Activated CD4-positive, alpha-beta T cell treated with anti-CD3 and anti-CD28 coated beads, Interleukin-2, amount 50 U/mL, for 4 hours (primary cell): ENCODE measurements around the gene CYP20A1.
"Not testable (repeated sequence)": the region's sequence is repeated elsewhere in the genome, so short reads cannot be mapped to it uniquely, and the experiment has no call there.

Experiments used
- DNase-seq, 2 experiments: peaks; one replicate each; pipeline ENCODE4 v3.0.0-alpha.2; 2020

CYP20A1 gene, protein sequence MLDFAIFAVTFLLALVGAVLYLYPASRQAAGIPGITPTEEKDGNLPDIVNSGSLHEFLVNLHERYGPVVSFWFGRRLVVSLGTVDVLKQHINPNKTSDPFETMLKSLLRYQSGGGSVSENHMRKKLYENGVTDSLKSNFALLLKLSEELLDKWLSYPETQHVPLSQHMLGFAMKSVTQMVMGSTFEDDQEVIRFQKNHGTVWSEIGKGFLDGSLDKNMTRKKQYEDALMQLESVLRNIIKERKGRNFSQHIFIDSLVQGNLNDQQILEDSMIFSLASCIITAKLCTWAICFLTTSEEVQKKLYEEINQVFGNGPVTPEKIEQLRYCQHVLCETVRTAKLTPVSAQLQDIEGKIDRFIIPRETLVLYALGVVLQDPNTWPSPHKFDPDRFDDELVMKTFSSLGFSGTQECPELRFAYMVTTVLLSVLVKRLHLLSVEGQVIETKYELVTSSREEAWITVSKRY

DNA sequence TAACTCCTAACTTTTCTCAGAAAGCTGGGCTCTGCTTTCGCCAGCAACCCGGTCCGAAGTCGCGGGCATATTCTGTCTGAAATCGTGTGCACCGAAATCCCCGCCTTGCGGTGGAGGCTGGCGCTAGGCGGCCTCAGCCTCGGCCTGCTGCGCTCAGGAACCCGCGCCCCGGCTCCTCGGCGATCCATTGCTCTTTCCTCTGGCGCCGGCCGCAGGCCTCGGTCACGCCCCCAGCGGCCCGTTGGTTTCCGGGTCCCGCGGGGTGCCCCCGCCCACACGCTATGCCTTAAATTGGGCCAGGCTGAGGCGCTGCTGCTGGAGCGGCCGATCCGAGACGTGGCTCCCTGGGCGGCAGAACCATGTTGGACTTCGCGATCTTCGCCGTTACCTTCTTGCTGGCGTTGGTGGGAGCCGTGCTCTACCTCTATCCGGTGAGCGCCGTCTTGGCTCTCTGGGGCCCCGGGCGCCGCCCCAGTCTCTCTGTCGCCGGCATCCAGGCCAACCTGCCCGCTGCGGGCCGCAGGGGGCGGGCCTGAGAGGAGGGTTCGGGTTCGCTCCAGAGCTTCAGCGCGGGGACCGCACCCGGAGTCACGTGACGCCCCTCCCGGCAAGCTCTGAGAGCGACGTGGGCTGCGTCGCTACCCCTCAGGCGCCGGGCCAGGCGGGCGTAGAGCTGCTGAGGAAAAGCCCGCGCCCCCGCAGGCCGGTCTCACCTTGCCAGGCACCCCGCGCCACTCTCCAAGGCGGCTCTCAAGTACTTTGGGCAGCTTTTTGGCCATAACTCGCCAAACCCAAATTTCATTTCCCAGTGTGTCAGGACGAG, at the start of gene CYP20A1:
Gene CYP20A1 (plus strand): TSS at position 315 of the 823 bp plus-strand sequence. CDS start 45 bp downstream, at position 360.
- peak; percentile 96 to 97 for DNase-seq

DNA sequence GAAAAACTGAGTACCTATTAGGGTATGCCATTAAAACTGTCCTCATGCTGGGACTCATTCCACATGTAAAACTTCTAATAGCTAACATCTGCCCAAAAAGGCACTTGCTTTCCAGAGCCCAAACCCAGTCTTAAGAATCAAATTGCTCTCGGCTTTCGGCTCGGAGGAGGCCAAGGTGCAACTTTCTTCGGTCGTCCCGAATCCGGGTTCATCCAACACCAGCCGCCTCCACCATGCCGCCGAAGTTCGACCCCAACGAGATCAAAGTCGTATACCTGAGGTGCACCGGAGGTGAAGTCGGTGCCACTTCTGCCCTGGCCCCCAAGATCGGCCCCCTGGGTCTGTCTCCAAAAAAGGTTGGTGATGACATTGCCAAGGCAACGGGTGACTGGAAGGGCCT, 48.3 kb upstream of the CYP20A1 start:
- DNase-seq: not testable (repeated sequence)

DNA sequence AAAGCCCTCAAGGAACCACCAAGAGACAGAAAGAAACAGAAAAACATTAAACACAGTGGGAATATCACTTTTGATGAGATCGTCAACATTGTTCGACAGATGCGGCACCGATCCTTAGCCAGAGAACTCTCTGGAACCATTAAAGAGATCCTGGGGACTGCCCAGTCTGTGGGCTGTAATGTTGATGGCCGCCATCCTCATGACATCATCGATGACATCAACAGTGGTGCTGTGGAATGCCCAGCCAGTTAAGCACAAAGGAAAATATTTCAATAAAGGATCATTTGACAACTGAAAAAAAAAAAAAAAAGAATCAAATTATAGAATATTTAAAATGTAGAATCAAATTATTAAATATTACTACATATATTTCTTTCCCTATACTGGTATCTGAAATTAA, 47.8 kb upstream of the CYP20A1 start:
- DNase-seq: not testable (repeated sequence)

DNA sequence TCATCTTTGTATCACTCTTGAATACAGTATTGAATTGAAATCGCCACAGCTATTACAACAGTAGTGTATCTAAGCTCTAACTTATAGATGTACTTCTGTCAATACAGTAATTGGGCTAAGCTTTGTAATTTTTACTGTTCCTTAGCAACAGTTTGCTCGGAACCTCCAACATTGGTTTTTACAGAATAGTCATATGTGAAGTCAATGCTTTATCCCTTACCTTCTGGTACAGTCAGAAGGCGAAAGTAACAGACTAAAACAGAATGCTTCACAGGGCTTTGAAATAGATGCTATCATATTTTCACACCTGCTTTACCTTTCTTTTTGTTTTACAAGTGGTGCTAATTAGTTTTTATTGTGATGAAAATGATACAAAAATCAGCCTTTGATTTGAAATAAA, 46.9 kb upstream of the CYP20A1 start:
- DNase-seq: no peak

DNA sequence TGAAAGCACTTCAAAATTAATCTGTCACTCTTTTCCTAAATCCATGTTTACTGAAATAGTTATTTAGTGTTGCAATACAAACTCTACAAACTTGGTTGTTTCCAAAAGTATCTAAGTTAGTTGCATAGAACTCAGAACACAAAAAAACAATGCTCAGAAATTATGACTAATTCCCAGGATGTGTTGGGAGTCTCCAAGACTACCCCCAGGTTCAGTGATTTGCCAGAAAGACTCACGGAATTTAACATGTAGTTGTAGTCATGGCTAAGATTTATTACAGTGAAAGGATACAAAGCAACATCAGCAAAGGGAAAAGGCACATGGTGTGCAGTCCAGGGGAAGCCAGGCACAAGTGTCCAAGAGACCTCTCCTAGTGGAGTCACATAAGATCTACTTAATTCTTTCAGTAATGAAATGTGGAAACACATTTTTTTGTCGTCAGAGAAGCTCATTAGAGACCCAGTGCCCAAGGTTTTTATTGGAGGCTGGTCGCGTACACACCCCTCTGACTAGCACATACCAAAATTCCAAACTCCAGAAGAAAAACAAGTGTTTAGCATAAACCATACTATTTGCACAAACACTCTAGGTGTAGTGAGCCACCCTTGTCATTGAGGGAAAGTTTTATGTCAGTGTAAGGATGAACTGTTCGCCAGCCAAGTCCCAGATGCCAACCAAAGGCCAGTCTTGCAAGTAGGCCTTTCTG, 43.3 kb upstream of the CYP20A1 start:
- DNase-seq: no peak

DNA sequence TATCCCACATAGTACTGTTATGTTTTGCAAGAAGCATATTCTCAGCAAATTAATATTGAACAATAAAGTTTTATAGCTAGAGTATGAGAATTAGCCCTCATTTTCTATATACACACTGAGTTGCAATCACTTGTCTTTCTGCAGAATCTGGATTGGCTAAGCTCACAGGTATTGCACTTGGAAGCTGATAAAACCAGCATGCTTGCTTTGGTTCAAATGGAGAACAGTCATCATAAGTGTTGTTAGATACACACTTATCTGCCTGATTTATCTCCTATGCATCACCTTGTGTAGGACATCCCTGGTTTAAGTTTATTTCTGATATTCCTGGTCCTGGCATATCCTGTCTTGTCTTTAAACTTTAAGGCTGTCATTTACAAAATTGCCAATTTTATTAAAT, 38.0 kb upstream of the CYP20A1 start:
- DNase-seq: no peak

DNA sequence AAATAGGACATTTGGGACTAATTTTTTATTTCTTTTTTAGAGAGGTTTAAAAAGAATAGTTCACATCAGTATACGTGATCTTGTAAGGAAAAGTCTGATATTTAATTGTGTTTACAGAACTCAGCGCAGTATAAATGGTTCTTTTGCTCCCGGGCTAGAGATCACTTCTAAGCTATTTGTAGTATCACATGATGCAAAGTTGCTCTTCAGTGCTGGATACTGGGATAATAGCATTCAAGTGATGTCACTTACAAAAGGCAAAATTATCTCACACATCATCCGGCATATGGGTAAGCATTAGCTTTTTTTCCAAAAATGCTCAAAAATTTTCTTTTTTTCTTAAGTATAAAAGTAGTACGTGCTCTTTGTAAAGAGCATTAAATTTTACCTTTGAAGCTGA, 37.4 kb upstream of the CYP20A1 start:
- no peak for DNase-seq

DNA sequence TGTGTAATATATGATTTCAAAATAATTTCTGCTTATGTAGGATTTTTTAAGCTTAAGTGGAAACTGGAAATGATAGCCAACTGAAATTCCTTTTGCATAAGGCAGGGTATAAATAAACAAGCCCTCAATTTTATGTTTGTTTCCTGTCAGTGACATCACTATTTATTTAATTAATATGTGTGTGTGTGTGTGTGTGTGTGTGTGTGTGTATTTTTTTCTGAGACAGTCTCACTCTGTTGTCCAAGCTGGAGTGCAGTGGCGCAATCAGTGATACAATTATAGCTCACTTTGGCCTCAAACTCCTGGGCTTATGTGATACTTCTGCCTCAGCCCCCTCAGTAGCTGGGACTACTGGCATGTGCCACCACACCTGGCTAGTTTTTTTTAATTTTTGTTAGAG, 29.3 kb upstream of the CYP20A1 start:
- DNase-seq: no peak

DNA sequence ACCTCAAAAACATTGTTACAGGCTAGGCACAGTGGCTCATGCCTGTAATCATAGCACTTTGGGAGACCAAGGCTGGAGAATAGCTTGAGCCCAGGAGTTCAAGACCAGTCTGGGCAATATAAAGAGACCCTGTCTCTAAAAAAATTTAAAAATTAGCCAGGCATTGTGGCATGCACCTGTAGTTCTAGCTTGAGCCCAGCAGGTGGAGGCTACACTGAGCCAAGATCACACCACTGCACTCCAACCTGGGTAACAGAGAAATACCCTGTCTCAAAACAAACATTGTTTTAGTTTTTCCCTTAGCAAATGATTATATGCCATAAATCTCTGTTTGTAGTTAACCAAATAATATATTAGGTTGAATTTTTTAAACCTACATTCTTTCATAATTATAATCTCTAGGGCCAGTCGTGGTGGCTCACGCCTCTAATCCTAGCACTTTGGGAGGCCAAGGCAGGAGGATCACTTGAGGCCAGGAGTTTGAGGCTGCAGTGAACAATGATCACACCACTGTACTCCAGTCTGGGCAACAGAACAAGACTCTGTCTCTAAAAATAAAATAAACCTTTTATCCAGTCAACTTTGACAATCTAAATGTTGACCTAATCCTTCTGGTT, 13.3 kb upstream of the CYP20A1 start:
- peak; percentile 25 to 27 for DNase-seq

DNA sequence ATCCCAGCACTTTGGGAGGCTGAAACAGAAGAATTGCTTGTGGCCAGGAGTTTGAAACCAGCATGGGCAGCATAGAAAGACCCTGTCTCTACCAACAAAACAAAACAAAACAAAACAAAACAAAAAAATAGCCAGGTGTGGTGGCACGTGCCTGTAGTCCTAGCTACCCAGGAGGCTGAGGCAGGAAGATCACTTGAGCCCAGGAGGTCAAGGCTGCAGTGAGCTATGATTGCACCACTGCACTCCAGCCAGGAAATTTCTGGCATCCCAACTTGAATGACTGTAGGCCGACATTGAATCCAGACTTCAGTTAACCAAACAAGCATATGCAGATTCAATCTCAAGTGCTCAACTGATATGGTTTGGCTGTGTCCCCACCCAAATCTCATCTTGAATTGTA, 9.1 kb upstream of the CYP20A1 start:
- not testable (repeated sequence) for DNase-seq

DNA sequence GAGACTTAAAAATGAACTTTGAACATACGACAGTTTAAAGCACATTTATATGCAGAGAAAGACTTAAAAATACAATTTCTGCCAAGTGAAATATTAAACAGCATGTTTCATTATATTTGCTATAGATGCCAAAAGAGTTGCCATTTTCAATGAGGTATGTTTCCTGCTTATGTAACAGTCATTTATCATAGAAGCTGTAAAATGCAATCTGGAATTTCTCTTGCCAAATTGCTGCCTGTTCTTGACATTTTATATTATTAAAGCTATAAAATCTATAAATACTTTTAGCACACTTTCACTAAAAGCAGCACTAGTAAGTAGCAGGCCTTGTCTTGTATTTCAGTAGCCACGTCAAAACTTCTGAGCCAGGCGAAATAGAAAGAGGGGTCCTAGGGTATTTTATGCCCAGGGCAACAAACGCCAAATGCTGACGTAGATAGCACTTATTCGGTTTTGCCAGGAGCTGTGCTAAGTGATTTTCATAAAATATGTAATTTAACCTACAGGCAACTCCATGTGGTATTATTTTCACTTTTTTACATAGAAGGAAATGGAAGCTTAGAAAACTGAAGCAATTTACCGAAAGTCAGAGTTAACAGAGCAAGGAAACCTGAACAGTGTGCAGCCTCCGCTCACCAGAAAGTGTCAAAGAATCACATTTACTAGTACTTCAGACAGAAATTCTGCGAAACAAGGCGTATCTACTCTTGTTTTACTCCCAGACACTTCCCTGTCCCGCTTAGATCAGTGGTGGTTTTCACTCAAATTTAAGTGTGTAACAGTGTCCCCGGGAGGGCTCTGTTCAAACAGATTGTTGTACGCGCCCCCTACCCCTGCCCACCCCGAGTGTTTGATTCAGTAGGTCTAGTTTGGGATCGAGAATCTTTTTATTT, 1.2 kb upstream of the CYP20A1 start:
- DNase-seq: no peak

DNA sequence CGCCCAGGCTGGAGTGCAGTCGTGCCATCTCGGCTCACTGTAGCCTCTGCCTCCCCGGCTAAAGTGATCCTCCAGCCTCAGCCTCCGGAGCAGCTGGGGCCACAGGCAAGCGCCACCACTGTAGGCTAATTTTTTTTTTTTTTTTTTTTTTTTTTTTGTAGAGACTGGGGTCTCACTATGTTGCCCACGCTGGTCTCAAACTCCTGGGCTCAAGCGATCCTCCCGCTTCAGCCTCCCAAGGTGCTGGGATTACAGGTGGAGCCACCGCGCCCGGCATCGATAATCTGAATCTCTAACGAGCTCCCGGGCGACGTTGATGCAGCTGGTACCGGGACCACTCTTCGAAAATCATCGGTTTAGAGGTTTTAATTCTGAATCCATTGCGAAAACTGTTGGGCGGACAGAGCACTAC, 520 bp upstream of the CYP20A1 start:
- no peak for DNase-seq

DNA sequence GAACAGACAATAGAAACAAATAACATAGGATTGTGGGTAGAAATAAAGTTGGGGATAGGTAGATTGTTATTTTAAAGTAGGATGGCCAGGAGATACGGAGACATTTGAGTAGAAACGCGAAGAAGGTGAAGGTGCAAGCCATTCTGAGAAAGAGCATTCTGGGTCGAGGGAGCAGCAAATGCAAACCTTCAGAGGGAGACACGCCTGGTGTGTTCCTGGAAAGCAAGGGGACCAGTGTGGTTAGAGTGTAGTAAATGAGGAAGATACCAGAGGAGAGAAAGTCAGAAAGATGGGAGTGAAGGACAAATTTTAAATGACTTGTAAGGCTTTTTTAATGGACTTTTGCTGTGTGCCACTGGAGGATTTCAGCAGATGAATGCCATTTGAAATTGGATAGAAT, 1.7 kb downstream of the CYP20A1 start:
- no peak for DNase-seq

DNA sequence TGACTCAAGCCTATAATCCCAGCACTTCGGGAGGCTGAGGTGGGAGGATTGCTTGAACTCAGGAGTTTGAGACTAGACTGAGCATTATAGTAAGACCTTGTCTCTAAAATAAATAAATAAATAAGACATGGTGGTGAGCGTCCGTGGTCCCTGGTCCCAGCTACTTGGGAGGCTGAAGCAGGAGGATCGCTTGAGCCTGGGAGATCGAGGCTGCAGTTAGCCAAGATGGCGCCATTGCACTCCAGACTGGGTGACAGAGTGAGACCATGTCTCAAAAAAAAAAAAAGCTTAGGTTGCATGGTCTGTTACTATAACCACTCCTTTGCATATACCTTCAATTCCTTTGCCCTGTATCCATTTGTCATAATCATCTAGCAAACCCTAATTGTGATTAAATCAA, 3.7 kb downstream of the CYP20A1 start:
- no peak for DNase-seq

DNA sequence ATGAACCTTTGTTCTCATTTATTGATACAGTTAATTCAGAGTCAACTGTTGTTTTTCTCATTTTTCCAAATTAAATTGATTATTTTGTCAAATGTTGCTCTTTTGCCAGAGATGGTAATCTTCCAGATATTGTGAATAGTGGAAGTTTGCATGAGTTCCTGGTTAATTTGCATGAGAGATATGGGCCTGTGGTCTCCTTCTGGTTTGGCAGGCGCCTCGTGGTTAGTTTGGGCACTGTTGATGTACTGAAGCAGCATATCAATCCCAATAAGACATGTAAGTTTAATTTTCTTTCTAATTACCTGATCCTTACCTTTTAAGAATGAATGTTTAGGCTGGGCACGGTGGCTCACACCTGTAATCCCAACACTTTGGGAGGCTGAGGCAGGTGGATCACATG, 7.8 kb downstream of the CYP20A1 start:
- no peak for DNase-seq

DNA sequence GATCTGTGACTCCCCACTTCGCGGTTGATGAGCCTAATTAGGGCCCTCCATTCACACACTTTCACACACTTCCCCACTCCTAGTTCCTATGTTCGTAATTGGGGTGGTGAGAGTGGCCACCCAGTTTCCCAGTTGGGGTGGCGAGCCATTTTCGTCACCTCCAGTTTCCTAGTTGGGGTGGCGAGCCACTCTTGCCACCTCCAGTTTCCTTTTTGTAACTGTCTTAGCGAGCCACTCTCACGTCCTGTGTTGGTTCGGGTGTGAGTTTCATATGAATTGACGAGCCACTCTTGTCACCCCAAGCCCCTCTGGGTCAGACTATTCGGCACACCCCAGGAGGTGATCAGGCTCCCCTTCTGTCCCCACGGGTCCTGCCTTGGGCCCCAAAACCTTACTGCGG, 14.0 kb downstream of the CYP20A1 start:
- DNase-seq: no peak

DNA sequence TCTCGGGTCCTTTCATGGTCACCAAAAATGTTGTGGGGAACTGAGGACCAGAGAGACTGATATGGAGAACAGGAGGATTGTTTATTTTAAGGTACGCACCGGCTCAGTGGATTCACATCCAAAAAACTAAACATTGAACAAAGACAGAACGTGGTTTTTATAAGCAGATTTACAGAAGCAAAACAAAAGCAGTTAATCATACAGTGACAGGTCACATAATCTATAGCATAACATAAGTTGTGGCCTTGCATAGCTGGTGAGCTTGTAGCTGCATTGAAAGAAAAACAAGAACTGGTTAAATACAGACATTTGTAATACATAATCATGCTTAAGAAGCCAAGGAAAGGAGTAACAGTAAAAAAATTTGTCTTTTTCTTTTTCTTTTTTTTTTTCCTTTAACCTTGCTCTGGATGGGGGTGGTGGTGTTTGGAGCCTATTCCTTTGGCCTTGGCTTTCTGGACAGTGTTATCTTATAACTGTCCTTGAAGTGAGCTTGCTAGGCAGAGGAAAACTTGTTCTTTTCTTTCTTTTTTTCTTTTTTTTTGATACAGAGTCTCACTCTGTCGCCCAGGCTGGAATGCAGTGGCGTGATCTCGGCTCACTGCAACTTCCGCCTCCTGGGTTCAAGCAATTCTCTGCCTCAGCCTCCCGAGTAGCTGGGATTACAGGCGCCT, 14.7 kb downstream of the CYP20A1 start:
- DNase-seq: not testable (repeated sequence)

DNA sequence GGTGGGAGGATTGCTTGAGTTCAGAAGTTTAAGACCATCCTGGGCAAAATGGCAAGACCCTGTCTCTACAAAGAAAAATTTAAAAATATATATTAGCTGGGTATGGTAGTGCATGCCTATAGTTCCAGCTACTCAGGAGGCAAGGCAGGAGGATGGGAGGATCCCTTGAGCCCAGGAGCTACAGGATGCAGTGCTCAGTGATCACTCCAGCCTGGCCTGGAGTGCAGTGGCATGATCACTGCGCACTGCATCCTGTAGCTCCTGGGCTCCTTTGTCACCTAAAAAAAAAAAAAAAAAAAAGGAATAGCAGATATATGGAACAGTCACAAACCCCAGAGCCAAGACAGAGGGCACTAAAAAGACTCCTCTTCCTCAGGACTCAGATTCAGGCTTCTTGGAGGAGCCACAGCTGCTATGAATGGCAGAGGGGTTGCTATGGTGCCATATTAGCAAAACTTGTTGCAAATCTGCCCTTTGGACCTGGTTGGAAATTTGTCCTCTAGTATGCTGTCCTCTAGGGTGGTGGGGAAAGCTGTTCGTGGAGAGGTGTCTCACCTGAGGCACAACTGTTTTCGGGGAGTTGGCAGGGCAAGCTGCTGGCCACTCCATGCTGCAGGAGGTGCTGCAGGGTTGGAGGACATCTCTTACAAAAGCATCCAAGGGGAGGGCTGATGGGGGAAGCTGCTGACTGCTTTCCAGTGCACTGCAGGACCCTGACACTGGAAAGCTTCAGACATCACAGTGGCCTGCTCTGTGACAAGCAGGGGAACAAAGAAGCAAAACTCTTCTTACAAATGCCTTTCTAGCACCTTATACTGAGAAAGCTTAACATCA, 22.7 kb downstream of the CYP20A1 start:
- DNase-seq: no peak

DNA sequence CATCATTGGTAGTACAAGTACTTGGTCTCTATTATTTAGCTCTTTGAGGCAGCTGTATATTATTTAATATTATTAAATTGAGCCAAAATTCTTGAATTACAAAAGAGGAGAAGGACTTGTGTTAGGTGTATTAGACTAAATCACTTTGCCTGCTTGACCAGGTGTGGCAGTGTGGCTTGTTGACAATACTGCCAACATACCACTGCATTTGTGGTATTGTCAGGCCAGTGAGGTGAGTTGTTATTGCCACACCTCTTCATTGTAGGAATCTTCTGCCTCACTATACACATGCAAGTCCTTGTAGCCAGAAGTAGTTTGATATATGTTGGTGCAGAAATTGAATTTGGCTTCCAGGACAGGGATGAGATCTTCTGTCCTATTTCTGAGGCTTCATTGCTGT, 40.5 kb downstream of the CYP20A1 start:
- no peak for DNase-seq

DNA sequence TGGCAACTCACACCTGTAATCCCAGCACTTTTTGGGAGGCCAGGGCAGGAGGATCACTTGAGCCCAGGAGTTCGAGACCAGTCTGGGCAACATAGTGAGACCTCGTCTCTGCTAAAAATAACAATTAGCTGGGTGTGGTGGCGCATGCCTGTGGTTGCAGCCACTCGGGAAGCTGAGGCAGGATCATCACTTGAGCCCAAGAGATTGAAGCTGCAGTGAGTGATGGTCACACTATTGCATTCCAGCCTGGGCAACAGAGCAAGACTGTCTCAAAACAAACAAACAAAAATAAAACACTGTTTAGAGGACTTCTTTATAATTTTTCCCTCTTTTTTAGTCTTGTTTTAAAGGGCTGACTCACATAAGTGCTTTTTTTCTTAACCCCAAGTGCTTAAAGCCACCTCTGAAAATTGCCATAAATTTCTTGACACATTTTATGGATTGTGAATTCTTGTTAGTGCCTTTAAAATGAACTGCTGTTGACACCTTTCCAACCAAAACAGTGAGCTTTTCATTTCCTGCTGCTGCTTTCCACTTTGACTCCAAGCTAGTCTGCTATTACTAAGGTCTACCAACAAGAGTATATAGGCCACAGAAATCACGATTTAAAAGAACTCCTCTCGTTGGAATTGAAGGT, 41.7 kb downstream of the CYP20A1 start:
- no peak for DNase-seq
